GM18868 (cell line): ENCODE data around the gene RELCH.

ENCODE experiments used
- ATAC-seq: cut with Tn5 transposase; IDR thresholded peaks from one replicate; pipeline ENCODE4 v1.9.1; 2021; ENCODE audit warnings: mild to moderate bottlenecking, moderate library complexity; ENCODE audit not compliant: unreplicated experiment

The RELCH gene

GRCh38 chr18:62336618-62337017 is 149.6 kb downstream of the RELCH start:
- ATAC-seq, result no peak

GRCh38 chr18:62337336-62337735 is 150.3 kb downstream of the RELCH start:
- no peak for ATAC-seq

GRCh38 chr18:62338446-62339105 is 151.5 kb downstream of the RELCH start:
- ATAC-seq, result peak; percentile 80

- ATAC-seq, result no peak
Observed at GRCh38 chr18:62339106-62339988, 152.3 kb downstream of the RELCH start.

GRCh38 chr18:62340996-62341395 is 153.9 kb downstream of the RELCH start:
- no peak for ATAC-seq

DNA sequence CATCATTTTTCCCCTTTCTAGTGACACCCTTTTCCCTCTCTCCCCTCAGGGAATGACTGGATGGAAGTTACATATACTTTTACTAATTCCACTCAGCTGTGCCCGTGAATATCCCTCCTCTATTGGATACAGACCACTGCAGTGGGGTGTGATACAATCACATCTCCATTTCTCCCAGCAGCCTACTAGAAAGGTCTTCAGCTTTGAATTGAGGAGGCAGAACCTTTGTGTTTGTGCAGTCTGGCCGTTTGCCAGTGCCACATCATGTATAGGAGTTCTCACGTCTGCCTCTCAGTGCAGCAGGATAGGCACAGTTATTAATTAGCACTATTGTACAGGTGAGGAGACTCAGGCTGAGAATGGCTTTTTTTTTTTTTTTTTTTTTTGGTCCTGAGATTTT is 154.4 kb downstream of the RELCH start:
- no peak for ATAC-seq

- ATAC-seq, result no peak
Observed at GRCh38 chr18:62342884-62343283, 155.8 kb downstream of the RELCH start.

GRCh38 chr18:62343316-62343715 is 156.3 kb downstream of the RELCH start:
- no peak for ATAC-seq

DNA sequence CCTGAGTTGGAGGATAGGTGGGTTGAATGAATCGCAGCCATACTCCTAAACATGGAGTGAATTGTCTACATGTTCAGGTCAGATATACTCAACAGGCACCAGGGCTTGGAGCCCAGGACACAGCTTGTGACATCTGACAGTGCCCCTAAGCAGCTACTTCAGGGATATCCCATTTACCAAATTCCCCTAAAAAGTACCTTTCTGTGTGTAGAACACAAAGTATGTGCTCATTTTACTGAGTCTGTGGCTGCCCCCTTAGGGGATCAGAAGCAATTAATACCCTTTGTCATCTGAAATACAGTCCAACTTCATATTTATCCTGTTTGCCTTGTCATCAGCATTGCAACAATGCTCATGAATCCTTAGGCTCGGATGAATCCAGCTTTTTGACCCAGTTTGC is 158.9 kb downstream of the RELCH start:
- ATAC-seq, result no peak

- ATAC-seq, result peak; percentile 7
Observed at GRCh38 chr18:62346333-62347088, 159.5 kb downstream of the RELCH start.

DNA sequence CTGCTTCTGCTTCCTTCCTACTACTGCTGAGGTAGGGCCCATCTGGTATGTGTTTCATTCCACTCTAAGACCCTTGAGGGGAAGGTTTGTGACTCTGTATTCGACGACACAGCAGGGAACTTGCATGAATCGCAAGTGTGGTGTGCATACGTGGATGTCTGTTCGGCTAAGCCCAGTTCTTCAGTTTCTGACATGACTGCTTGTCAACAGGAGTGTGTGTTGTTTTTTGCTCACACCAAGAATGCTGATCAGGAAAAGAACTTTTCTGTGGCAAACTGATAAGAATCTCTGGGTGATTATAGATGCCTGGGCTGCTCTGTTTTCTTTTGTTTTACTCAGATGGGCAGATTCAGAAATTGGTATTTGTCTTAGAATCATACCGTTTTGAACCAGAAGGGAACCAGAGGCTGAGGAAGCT is 160.0 kb downstream of the RELCH start:
- peak; percentile 34 for ATAC-seq

- no peak for ATAC-seq
Observed at GRCh38 chr18:62348474-62348873, 161.4 kb downstream of the RELCH start.

DNA sequence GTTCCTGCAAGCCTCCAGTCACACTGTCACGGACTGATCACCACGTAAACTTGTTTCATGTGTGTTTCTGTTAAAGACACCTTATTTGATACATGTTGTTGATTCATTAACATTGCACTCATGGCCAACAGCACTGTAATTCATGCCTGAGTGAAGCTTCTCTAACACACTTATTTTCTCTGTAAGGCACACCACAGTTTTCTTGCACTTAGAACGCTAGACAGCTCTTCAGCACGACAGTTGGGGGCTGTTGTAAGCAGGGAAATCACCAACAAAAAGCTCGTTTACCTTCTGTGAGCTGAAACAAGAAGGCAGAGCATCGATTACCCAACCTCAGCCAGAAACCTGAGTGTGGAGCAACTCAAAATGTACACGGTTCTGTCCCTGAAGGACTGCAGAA is 166.1 kb downstream of the RELCH start:
- ATAC-seq, result no peak

DNA sequence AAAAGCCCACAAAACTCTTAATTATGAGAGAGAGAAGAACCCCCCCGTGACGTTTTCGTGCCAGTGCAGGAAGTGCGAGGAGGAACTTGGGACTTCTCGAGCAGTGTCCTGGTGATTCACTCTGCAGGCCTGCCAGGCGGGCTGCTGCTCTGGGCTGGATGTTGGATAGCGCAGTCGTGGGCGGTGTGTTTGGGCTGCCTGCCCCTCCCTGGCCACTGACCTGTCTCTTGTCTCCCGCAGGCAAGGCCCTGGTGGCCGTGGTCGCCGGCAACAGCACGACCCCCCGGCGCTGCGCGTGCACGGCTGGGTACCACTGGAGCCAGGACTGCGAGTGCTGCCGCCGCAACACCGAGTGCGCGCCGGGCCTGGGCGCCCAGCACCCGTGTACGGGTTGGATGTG is 167.1 kb downstream of the RELCH start:
- no peak for ATAC-seq

DNA sequence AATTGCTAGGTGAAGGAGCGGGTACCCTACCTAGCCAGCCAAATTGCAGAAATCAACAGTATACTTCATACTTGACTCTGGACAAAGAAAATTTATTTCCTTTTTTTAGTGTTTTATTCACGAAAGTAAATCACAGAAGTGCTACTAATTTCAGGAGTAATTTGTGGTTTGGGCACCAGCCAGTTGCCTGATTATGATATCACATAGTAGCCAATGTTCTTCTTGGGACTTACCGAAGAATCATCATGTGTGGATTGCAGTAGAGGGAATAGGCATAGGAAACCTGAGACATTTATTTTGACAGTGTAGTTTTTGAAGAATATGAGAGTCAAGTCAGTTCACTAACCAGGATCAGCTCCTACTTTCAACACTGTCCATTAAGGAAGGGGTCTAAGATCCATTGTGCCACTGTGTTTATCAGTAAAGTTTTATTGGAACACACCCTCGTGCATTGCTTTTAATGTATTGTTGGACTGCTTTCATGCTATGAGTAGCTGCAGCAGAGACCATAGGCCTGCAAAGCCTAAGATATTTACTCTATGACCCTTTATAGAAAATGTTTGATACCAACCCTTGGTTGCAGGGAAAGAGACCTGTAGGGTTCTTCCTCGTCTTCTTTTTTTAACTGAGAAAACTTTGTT is 170.1 kb downstream of the RELCH start:
- peak; percentile 86 for ATAC-seq
